Body of pancreas (tissue), 4 donors: ENCODE results near the gene SGK1.

Experiments used
- POLR2A ChIP-seq, 3 donors: fragments of 450-650 bp; IDR thresholded peaks; one replicate each; pipeline ENCODE4 v1.6.1; 2016; ENCODE audit warnings: antibody characterized with exemption in 3 of 3, mild to moderate bottlenecking in 2 of 3
- TF ChIP-seq, protein P1 (sequence below), 7 experiments: fragments of 450-650 bp in 4 of 7; fragments of 200-600 bp in 3 of 7; sonication (generic) in 3 of 7; IDR thresholded peaks; one replicate each; pipeline ENCODE4 v1.5.1; 2016 to 2019; ENCODE audit warnings: antibody characterized with exemption in 7 of 7

DNA sequence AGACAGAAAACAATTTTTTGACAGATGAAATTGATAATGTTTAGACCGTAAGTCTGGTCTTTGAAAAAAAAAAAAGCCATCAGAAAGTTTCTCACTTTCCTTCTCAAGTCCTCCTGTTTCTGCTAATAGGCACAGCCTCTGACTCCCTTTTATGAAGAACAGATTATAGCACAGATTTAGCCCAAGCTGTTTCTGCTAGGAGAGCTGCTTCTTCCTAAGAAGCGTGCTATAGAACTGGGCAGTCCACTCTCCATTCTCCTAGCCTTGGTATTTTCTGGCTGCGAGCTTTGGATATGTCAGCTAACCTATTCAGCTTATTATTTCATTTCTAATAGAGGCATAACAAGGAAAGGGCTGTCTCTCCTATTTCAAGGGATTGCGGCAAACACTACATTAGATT, 112.5 kb downstream of the SGK1 start:
- TF ChIP-seq, protein P1, sequence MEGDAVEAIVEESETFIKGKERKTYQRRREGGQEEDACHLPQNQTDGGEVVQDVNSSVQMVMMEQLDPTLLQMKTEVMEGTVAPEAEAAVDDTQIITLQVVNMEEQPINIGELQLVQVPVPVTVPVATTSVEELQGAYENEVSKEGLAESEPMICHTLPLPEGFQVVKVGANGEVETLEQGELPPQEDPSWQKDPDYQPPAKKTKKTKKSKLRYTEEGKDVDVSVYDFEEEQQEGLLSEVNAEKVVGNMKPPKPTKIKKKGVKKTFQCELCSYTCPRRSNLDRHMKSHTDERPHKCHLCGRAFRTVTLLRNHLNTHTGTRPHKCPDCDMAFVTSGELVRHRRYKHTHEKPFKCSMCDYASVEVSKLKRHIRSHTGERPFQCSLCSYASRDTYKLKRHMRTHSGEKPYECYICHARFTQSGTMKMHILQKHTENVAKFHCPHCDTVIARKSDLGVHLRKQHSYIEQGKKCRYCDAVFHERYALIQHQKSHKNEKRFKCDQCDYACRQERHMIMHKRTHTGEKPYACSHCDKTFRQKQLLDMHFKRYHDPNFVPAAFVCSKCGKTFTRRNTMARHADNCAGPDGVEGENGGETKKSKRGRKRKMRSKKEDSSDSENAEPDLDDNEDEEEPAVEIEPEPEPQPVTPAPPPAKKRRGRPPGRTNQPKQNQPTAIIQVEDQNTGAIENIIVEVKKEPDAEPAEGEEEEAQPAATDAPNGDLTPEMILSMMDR (IDR thresholded peaks at IDR 0.05), result no peak
- TF ChIP-seq POLR2A (IDR thresholded peaks at IDR 0.05), result no peak
